DND-41 (cell line): ENCODE data around the gene C10orf105.

Experiments used
- ATAC-seq: fragments of 200-7000 bp; cut with Tn5 transposase; 3 replicates; pipeline ENCODE4 v1.9.1; 2021; ENCODE audit warnings: low read depth; ENCODE audit not compliant: insufficient read depth
- DNase-seq: peaks from one replicate; pipeline ENCODE4 v3.0.0-alpha.2; 2020
- H2AFZ ChIP-seq: 2 replicates; pipeline ENCODE4 v1.6.0; 2012; ENCODE audit warnings: low read depth, low read length
- H3K27ac ChIP-seq: 2 replicates; pipeline ENCODE4 v1.5.1; 2012; ENCODE audit warnings: low read length, inconsistent platforms
- H3K27me3 ChIP-seq: fragments of 200-600 bp; sonication (generic); 2 replicates; pipeline ENCODE4 v1.6.0; 2012; ENCODE audit warnings: low read length, mild to moderate bottlenecking, inconsistent platforms; ENCODE audit not compliant: insufficient read depth, poor library complexity
- H3K36me3 ChIP-seq: 2 replicates; pipeline ENCODE4 v1.5.1; 2012; ENCODE audit warnings: low read length, inconsistent platforms; ENCODE audit not compliant: insufficient read depth
- H3K4me1 ChIP-seq: 2 replicates; pipeline ENCODE4 v1.5.1; 2012; ENCODE audit warnings: mild to moderate bottlenecking, low read length; ENCODE audit not compliant: insufficient read depth
- H3K4me2 ChIP-seq: 2 replicates; pipeline ENCODE4 v1.6.0; 2012; ENCODE audit warnings: mild to moderate bottlenecking, moderate library complexity, low read length, inconsistent platforms; ENCODE audit not compliant: insufficient read depth
- H3K4me3 ChIP-seq, 2 experiments: fragments of 200-600 bp in 1 of 2; shearing (Covaris generic) in 1 of 2; 2 replicates each; pipeline ENCODE4 v1.5.1; 2012 to 2016; ENCODE audit warnings: inconsistent platforms in 2 of 2, low read length in 2 of 2, mild to moderate bottlenecking in 2 of 2, low read depth in 1 of 2, moderate library complexity in 1 of 2
- H3K79me2 ChIP-seq: 2 replicates; pipeline ENCODE4 v1.6.0; 2012; ENCODE audit warnings: low read length, inconsistent platforms; ENCODE audit not compliant: insufficient read depth
- H3K9ac ChIP-seq: 2 replicates; pipeline ENCODE4 v1.6.0; 2012; ENCODE audit warnings: low read depth, mild to moderate bottlenecking, inconsistent platforms, low read length, moderate library complexity
- H3K9me3 ChIP-seq: 2 replicates; pipeline ENCODE4 v1.5.1; 2012; ENCODE audit warnings: low read length, moderate library complexity, mild to moderate bottlenecking, inconsistent platforms; ENCODE audit not compliant: insufficient read depth, severe bottlenecking
- H4K20me1 ChIP-seq: 2 replicates; pipeline ENCODE4 v1.6.0; 2012; ENCODE audit warnings: low read length; ENCODE audit not compliant: insufficient read depth
- EZH2 ChIP-seq: IDR thresholded peaks from 3 replicates; pipeline ENCODE4 v1.6.1; 2012; ENCODE audit warnings: borderline replicate concordance, low read depth, mild to moderate bottlenecking, moderate library complexity, low read length, inconsistent platforms; ENCODE audit not compliant: severe bottlenecking
- TF ChIP-seq, protein P1 (sequence below): IDR thresholded peaks from 2 replicates; pipeline ENCODE4 v1.5.1; 2012; ENCODE audit warnings: borderline replicate concordance, low read length, moderate library complexity, mild to moderate bottlenecking; ENCODE audit not compliant: poor library complexity, severe bottlenecking; ENCODE audit errors: extremely low read depth

Gene C10orf105

DNA sequence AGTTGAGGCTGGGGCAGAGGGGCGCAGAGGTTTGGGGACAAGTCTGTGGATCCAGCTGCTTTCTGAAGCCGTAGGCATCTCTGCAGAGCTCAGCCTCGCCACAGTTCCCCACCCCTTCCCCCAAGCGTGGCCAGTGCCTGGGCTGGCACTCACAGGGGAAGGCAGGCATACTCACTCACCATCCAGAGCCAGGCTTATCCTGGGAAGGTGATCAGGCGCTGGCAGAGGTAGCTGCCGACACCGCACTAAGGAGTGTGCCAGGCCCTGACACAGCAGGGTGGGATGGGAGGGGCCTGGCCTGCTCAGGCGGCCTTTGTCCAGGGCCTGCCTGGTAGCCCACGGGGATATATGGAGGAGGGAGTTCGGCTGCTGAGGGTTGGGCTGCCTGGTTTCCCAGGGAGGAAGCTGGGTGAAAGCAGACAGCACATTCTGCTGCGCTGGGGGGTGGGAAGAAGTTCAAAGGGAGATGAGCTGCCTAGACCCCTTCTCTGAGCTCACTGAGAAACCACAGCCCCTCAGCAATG lies 37.9 kb upstream of the C10orf105 start:
- H2AFZ ChIP-seq, result peak overlapping the region; percentile 29
- H3K27ac ChIP-seq, result peak overlapping the region; percentile 83
- no peaks in the 10 kb centered on the region for H3K9me3 ChIP-seq
- peak; percentile 87 for DNase-seq
- H4K20me1 ChIP-seq, result 0 out of 2 replicates have a peak, but pooled peaks cover 4% of the 10 kb centered on the region
- peaks cover 12% of the 10 kb centered on the region for H3K36me3 ChIP-seq
- H3K4me2 ChIP-seq, result peak overlapping the region; percentile 62
- H3K27me3 ChIP-seq, result no peaks in the 10 kb centered on the region
- peak overlapping the region; percentile 47 for H3K9ac ChIP-seq
- no peak for TF ChIP-seq EZH2
- TF ChIP-seq, protein P1, sequence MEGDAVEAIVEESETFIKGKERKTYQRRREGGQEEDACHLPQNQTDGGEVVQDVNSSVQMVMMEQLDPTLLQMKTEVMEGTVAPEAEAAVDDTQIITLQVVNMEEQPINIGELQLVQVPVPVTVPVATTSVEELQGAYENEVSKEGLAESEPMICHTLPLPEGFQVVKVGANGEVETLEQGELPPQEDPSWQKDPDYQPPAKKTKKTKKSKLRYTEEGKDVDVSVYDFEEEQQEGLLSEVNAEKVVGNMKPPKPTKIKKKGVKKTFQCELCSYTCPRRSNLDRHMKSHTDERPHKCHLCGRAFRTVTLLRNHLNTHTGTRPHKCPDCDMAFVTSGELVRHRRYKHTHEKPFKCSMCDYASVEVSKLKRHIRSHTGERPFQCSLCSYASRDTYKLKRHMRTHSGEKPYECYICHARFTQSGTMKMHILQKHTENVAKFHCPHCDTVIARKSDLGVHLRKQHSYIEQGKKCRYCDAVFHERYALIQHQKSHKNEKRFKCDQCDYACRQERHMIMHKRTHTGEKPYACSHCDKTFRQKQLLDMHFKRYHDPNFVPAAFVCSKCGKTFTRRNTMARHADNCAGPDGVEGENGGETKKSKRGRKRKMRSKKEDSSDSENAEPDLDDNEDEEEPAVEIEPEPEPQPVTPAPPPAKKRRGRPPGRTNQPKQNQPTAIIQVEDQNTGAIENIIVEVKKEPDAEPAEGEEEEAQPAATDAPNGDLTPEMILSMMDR, result no peak
- no peaks in the 10 kb centered on the region for H3K79me2 ChIP-seq
- H3K4me1 ChIP-seq, result peaks cover 43% of the 10 kb centered on the region
- ATAC-seq, result peak; percentile 92
- H3K4me3 ChIP-seq, result peak overlapping the region in 1 of 2 experiments; percentile 19; a peak in 1 of 4 replicates

DNA sequence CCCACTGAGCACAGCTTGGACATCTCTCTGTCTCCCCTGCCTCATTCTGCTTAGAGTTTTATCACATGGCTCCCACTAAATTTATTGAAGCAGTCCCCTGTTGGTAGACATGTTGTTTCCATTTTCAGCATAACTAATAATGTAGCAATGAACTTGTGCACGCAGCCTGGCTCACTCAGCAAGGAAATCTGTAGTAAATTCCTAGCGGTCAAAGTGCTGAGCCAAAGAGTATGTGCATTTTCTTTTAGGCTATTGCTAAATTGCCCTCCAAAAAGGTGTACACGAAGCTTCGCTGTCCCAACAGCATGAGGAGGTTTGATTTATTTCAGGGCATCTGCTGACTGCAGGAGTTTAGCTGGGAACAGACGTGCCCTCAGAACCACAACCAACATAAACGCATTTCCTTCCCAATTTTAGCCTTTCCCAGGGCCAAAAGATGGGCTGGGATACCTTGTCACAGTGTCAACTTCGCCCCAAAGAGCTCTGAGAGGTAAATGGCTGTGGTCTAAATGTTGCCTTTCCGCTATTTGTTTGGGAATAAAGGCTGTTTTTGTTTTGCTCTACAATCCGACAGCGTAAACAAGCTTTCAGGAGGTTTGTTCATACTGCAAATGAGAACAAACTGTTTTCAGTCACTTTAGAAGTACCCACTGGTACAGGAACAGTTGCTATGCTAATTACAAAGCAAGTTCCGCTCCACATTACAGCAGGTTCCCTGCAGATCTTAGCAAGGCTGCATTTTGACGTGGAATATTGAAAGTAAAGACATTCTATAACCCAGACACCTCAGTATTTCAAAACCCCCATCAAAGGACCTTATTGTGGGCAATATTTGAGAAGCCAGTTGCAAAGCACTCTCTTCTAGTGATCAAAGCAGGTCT lies 37.0 kb upstream of the C10orf105 start:
- H3K9me3 ChIP-seq, result no peaks in the 10 kb centered on the region
- ATAC-seq (peak; percentile 13), DNase-seq (no peak)
- H2AFZ ChIP-seq, result no peak overlapping the region
- peaks cover 9% of the 10 kb centered on the region for H3K36me3 ChIP-seq
- no peaks in the 10 kb centered on the region for H3K79me2 ChIP-seq
- H3K27me3 ChIP-seq, result no peaks in the 10 kb centered on the region
- H3K9ac ChIP-seq, result peak overlapping the region; percentile 47; the same call in 1 of the 2 replicates
- 0 out of 4 replicates have a peak overlapping the region, but pooled peaks of 1 of the 2 experiments have one; percentile 19 for H3K4me3 ChIP-seq
- peaks cover 44% of the 10 kb centered on the region for H3K4me1 ChIP-seq
- H3K27ac ChIP-seq, result peak overlapping the region; percentile 83
- peak overlapping the region; percentile 62 for H3K4me2 ChIP-seq
- H4K20me1 ChIP-seq, result 0 out of 2 replicates have a peak, but pooled peaks cover under 1% of the 10 kb centered on the region
- TF ChIP-seq, protein P1, result no peak
- no peak for TF ChIP-seq EZH2

DNA sequence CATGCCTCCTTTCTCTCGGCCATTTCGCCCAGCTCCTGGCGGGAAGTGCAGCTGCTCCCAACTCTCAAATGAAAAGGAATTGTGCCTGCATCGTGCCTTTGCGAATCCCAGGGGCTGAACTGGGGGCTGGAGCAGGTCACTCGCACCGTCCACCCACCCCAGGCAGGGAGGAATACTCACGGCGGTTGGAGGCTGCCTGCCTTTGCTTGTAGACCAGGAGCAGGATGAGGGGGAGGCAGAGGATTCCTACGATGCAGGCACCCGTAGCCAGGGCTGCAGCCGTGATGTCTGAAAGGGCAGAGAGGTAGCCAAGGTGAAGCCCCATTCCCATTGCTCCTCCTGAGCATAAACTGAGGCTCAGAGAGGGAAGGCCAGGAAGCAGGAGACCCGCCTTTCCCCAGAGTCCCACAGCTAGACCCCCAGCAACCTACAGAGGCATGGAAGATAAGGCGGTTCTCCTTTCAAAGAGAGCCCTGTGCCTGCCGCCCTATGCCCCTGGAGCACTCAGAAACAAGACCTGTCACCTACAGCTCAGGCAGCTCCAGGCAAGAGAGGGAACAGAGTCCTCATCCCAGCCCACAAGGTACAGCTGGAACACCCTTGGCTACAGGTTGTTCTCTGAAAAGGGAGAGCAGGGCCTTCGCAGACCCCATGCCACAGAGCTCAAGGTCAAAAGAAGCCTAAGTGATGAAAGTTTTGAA lies 35.8 kb upstream of the C10orf105 start:
- DNase-seq, result no peak
- Histone ChIP-seq H3K27me3 (no peaks in the 10 kb centered on the region), H3K4me2 (no peak overlapping the region), H3K27ac (peak overlapping the region; percentile 44; the same call in 1 of the 2 replicates), H3K4me3 (no peak overlapping the region), H2AFZ (no peak overlapping the region), H3K9ac (no peak overlapping the region), H3K79me2 (no peaks in the 10 kb centered on the region), H3K9me3 (no peaks in the 10 kb centered on the region), H3K4me1 (peaks cover 51% of the 10 kb centered on the region), H3K36me3 (peaks cover 6% of the 10 kb centered on the region; the same call in 1 of the 2 replicates), H4K20me1 (no peaks in the 10 kb centered on the region)
- ATAC-seq, result no peak
- TF ChIP-seq, protein P1, result no peak
- no peak for TF ChIP-seq EZH2
